GM18873 (cell line): ENCODE results near the gene MYZAP.

Experiments used
- ATAC-seq: cut with Tn5 transposase; IDR thresholded peaks from one replicate; pipeline ENCODE4 v1.9.1; 2021; ENCODE audit warnings: mild to moderate bottlenecking, moderate library complexity, moderate number of reproducible peaks; ENCODE audit not compliant: unreplicated experiment, low FRiP score

The MYZAP gene

GRCh38 chr15:57561041-57561711 is 30.5 kb upstream of the MYZAP start:
- peak; percentile 85 for ATAC-seq

GRCh38 chr15:57562196-57562769 is 29.4 kb upstream of the MYZAP start:
- no peak for ATAC-seq

GRCh38 chr15:57563416-57563815 is 28.3 kb upstream of the MYZAP start:
- no peak for ATAC-seq

- ATAC-seq, result no peak
Observed at GRCh38 chr15:57565311-57565710, 26.4 kb upstream of the MYZAP start.

- ATAC-seq, result no peak
Observed at GRCh38 chr15:57566834-57567233, 24.9 kb upstream of the MYZAP start.

- no peak for ATAC-seq
Observed at GRCh38 chr15:57567891-57568290, 23.8 kb upstream of the MYZAP start.

- no peak for ATAC-seq
Observed at GRCh38 chr15:57568299-57568698, 23.4 kb upstream of the MYZAP start.

- ATAC-seq, result no peak
Observed at GRCh38 chr15:57570340-57570739, 21.4 kb upstream of the MYZAP start.

- no peak for ATAC-seq
Observed at GRCh38 chr15:57570994-57571393, 20.7 kb upstream of the MYZAP start.

GRCh38 chr15:57571725-57572124 is 20.0 kb upstream of the MYZAP start:
- ATAC-seq, result no peak

GRCh38 chr15:57572468-57572867 is 19.2 kb upstream of the MYZAP start:
- no peak for ATAC-seq

- no peak for ATAC-seq
Observed at GRCh38 chr15:57573151-57573550, 18.6 kb upstream of the MYZAP start.

- no peak for ATAC-seq
Observed at GRCh38 chr15:57575363-57575762, 16.3 kb upstream of the MYZAP start.

GRCh38 chr15:57578288-57578900 is 13.3 kb upstream of the MYZAP start:
- ATAC-seq, result no peak

- no peak for ATAC-seq
Observed at GRCh38 chr15:57580428-57580827, 11.3 kb upstream of the MYZAP start.

GRCh38 chr15:57580866-57581265 is 10.8 kb upstream of the MYZAP start:
- no peak for ATAC-seq

GRCh38 chr15:57582090-57582489 is 9.6 kb upstream of the MYZAP start:
- ATAC-seq, result no peak

GRCh38 chr15:57583282-57583681 is 8.4 kb upstream of the MYZAP start:
- no peak for ATAC-seq

GRCh38 chr15:57583720-57584119 is 8.0 kb upstream of the MYZAP start:
- no peak for ATAC-seq

GRCh38 chr15:57586661-57587424 is 4.9 kb upstream of the MYZAP start:
- ATAC-seq, result no peak

- no peak for ATAC-seq
Observed at GRCh38 chr15:57589281-57589680, 2.4 kb upstream of the MYZAP start.
